HFF-Myc (cell line): ENCODE data around the gene TNIP2.

Experiments used
- DNase-seq: peaks from one replicate; pipeline ENCODE4 v3.0.0-alpha.2; 2011; ENCODE audit warnings: low read depth; ENCODE audit errors: extremely low read depth
- H3K4me3 ChIP-seq: replicated peaks from 2 replicates; pipeline ENCODE4 v1.5.1; 2011; ENCODE audit warnings: low read depth, mild to moderate bottlenecking, control low read depth, low read length
- TF ChIP-seq, protein P1 (sequence below): IDR thresholded peaks from 2 replicates; pipeline ENCODE4 v1.5.1; 2012; ENCODE audit warnings: mild to moderate bottlenecking, low read depth, low read length, control low read depth; ENCODE audit errors: missing control alignments

The TNIP2 gene

DNA sequence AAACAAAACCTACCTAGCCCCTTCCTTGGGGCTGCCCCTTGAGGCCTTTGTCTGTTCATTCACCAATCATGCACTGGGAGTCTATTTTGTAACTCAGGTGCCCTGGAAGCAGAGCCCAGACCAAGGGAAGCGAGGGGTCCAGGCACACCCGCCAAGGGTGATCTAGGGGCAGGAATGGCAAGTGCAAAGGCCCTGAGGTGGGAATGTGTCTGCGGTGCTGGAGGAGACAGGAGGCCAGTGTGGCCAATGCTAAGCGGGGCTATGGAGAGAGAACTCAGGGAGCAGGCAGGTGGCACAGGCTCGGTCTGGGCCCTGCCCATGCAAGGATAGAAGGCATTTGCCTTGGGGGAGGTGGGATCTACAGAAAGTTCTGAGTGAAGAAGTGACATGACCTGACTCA is 33.2 kb upstream of the TNIP2 start:
- no peak for DNase-seq
- TF ChIP-seq, protein P1, sequence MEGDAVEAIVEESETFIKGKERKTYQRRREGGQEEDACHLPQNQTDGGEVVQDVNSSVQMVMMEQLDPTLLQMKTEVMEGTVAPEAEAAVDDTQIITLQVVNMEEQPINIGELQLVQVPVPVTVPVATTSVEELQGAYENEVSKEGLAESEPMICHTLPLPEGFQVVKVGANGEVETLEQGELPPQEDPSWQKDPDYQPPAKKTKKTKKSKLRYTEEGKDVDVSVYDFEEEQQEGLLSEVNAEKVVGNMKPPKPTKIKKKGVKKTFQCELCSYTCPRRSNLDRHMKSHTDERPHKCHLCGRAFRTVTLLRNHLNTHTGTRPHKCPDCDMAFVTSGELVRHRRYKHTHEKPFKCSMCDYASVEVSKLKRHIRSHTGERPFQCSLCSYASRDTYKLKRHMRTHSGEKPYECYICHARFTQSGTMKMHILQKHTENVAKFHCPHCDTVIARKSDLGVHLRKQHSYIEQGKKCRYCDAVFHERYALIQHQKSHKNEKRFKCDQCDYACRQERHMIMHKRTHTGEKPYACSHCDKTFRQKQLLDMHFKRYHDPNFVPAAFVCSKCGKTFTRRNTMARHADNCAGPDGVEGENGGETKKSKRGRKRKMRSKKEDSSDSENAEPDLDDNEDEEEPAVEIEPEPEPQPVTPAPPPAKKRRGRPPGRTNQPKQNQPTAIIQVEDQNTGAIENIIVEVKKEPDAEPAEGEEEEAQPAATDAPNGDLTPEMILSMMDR, result no peak

DNA sequence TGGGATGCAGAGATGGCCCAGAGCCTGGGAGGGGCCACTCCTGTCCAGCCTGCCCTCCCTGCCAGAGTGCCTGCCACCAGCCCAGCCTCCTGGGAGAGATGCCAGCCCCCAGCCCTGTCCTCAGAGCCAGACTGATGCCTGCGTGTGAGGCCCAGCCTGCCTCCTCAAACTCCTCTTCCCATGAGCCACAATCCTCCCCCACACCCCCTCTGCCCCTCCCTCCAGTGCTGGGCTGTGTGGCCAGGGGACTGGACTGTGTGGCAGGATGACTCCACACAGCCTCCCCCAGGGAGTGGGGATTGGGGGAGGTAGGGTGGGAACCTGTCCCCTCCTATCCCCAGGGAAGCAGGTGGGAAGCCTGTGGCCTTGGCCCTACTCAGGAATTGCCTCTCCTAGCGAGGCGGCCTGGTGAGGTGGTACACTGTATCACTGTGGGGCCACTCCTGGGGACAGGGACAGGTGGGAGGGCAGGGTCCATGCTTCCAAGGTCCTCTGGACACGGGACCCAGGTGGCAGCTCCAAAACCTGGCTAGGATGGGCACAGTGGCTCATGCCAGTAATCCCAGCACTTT is 32.5 kb upstream of the TNIP2 start:
- no peak for DNase-seq
- H3K4me3 ChIP-seq, result no peak overlapping the region
- TF ChIP-seq, protein P1, result no peak

More for the DNA sequence above, 33.2 kb upstream of the TNIP2 start:
- H3K4me3 ChIP-seq, result no peak overlapping the region

DNA sequence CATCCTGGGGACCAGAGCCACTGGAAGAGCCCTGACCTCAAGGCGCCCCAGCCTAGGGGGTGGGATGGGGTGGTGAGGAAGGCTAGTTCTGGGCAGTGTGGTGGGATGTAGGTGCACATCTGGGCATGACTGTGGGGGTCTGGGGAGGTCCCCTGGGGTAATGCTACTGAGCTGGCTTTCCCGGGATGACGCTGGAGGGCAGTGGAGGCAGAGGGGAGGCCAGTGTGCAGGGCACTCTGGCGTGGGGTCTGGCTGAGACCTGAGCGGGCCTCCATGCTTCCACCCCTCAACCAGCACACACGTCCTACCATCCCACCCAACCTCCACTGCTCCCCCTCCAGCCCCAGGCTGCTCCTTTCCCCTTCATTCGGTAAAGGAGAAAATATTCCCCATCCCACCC is 32.0 kb upstream of the TNIP2 start:
- TF ChIP-seq, protein P1, result no peak
- no peak overlapping the region for H3K4me3 ChIP-seq

DNA sequence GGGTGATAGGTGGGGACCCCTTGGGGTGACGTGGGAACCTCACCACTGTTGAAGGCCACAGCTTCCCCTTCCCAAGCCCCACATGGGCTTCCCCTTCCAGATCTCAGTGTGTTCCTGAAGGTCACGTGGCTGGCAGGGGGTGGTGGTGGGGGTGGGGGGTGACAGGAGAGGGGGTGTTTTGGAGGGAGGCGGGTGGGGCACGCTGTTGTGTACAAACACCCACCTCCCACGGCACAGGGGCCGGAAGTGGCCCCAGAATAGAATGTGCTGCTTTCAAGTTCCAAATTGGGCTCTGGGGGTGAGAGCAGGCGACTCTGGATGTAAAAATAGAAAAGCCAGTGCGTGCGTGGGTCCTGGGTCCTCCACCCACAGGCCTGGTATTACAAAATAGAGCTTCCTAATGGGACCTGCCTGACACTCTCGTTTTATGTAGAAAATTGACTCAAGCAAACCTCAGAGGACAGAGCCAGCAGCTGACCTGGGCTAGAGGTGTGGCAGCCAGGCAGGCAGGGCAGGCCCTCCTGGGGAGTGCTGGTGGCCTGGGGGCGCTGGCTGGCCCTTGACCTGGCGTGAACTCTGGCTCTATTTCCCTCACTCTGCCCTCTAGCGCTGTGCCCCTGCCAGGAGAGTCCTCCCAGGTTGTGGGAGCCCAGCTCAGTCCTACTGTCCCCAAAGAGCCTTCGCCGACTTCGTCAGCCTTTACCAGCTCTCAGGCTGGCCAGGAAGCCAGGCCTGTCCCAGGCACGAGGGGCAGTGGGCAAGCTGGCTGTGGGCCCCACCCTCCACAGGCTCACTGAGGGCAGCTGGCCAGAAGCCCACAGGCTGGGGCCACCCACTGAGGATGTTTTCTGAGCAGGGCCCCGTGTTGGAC is 31.3 kb upstream of the TNIP2 start:
- TF ChIP-seq, protein P1, result no peak
- no peak for DNase-seq
- H3K4me3 ChIP-seq, result no peak overlapping the region

More for the DNA sequence above, 32.0 kb upstream of the TNIP2 start:
- no peak for DNase-seq

DNA sequence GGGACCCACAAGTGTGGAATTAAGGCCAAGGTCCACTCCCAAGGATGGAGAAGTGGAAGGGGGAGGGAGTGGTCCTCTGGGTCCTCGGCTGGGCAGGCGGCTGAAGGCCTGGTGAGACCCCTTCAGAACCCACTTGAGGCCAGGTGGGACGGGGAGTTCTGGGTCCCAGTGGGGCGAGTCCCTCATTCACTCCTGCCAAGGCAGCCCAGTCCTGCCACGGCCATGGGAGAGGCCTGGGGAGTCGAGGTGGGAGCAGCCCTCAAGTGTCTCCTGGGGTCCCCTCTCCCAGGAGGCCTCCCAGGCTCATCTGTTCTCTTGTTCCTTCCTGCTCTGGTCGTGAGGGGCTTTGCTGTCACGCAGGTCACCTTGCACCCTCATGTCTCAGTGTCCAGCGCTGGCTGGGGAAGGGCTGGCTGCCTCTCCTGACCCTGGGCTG is 30.7 kb upstream of the TNIP2 start:
- no peak for DNase-seq
- TF ChIP-seq, protein P1, result no peak
- H3K4me3 ChIP-seq, result no peak overlapping the region

DNA sequence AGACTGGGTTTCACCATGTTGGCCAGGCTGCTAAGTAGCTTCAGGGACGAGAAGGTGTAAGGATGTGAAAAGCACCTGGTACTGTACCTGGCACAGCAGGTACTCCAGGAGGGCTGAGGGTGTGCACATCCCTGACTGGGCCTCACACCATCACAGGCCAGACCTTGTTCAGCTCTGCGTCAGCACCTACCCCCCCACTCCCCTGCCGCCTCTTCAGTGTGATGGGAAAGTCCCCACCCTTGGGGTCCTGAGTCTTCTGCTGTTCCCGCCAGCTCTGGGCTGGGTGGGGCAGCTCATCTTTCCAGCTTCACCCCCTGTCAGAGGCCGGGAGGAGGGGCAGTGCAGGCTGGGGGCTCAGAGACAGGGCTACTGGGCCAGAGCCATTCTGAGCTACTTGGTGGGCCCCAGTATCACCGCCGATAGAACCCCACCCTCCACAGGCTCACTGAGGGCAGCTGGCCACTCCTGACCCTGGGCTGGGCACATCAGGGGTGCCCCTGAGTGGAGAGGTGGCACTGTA is 30.1 kb upstream of the TNIP2 start:
- no peak overlapping the region for H3K4me3 ChIP-seq
- TF ChIP-seq, protein P1, result no peak
- DNase-seq, result no peak
